Stomach (tissue), 4 donors: ENCODE measurements around the gene CCDC192.

ENCODE experiments used
- CTCF ChIP-seq, 7 experiments: fragments of 450-650 bp in 4 of 7; fragments of 200-600 bp in 3 of 7; sonication (generic) in 3 of 7; IDR thresholded peaks; one replicate each; pipeline ENCODE4 v1.5.1; 2016 to 2019; ENCODE audit warnings: antibody characterized with exemption in 7 of 7, control low read depth in 2 of 7, mild to moderate bottlenecking in 1 of 7
- EP300 ChIP-seq: sonication (generic); formaldehyde crosslinking; IDR thresholded peaks from one replicate; pipeline ENCODE4 v1.6.1; 2017; ENCODE audit warnings: antibody characterized with exemption

GRCh38 chr5:127867022-127867783 lies 164.0 kb downstream of the CCDC192 start:
- TF ChIP-seq CTCF (IDR thresholded peaks at IDR 0.05) (no peak), EP300 (no peak)
